ENCODE data around the gene SCAF4.
A peak's percentile ranks its signal among the peaks of the same experiment; 100 is the strongest.
"Not testable (repeated sequence)": the region's sequence is repeated elsewhere in the genome, so short reads cannot be mapped to it uniquely, and the experiment has no call there.

The SCAF4 gene

DNA sequence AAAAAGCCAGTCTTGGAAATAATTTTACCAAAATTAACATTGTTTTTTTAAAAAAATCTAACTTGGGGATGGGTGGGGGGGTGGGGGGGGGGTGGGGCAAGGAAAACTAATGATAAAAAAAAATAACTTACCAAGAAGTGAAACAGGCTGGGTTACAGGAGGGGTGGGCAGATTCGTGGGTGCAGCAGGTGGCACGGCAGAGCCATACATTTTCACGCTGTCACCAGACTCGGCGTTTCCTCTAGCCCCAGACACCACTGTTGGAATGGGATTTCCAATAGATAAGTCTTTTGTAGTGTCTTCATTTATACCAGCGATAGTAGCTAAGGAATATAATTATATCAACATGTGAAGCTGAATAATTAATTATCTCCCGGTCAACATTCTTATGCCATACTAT, 47.0 kb downstream of the SCAF4 start:
- intact Hi-C loops (cut with DNase I): no loop called here

DNA sequence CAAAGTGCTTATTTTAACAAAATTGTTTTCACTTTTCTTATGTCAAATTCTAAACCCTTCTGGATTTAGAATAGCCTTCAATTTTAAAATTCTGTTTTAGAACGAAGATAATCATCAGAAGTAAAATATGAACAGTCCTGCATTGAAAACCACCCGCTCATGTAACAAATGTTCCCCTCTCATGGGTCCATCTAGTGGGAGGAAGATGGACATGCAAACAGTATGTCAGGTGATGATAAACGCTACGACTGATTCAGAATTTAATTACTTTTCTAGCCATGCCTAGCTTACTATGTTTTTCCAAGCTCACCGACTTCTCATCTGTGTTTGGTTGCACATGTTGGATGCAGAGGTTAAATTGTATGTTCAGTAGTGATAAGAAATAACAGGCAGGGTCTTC, 48.9 kb downstream of the SCAF4 start:
- DNase-seq: no peak
- intact Hi-C loops (cut with DNase I): no loop called here

More for the DNA sequence above, 47.0 kb downstream of the SCAF4 start:
- no peak for DNase-seq

GRCh38 chr21:31682620-31683019, 49.3 kb downstream of the SCAF4 start:
- DNase-seq: no peak
- intact Hi-C loops (cut with DNase I): no loop called here

DNA sequence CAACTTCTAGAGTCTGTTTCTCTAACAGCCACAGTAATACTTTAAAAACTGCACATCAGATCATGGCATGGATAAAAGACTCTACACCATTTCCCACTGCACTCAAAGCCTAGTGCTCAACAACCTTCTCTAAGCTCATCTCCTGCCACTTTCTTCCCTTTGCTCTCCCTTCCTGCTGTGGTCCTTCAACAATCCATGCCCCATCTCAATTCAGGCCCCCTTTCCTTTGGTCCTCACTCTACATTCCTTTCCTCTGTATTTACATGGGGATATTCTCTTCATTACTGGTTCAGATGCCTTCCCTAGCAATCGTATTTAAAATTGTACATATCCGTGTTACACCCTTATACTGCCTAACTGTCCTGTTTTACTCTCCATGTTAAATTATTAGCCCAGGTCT, 53.4 kb downstream of the SCAF4 start:
- intact Hi-C loops (cut with DNase I): no loop called here
- no peak for DNase-seq

DNA sequence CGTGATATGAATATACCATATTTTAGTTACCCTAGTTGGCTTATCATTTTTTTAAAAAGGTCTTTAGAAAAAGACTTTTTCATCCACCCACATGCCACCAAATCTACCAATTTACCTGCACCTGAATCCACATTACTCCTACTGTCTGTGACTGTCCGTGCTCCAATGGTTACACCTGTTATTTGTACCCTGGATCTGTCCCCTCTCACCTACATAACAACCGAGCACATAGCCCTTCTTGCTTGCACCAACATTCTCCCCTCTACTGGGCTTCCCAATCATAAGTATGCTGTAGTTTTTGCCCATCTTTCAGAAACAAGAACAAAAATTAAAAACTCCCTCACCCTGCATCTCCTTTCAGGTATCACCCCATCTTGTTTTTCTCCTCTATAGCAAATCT, 54.9 kb downstream of the SCAF4 start:
- intact Hi-C loops (cut with DNase I): no loop called here

GRCh38 chr21:31675960-31676359, 56.0 kb downstream of the SCAF4 start:
- no peak for DNase-seq
- intact Hi-C loops (cut with DNase I): no loop called here

More for the DNA sequence above, 54.9 kb downstream of the SCAF4 start:
- no peak for DNase-seq

DNA sequence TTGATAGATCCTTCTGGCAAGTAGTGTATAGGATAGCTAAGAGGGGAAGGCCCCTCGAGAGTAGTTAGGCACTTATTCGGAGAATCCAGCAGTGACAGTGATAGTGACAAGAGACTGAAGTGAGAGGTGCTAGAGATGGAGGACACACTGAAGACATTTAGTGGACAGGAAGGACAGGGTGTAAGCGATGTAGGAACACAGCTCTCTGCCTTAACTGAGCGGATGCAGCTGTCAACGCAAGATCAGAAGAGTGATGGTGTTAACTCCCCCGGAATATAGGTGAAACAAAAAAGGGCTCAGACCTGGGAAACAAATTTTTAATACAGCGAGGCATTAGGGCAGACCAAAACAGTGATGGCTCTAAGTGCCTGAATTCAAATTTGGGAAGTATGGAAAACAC, 56.6 kb downstream of the SCAF4 start:
- intact Hi-C loops (cut with DNase I): no loop called here
- no peak for DNase-seq

DNA sequence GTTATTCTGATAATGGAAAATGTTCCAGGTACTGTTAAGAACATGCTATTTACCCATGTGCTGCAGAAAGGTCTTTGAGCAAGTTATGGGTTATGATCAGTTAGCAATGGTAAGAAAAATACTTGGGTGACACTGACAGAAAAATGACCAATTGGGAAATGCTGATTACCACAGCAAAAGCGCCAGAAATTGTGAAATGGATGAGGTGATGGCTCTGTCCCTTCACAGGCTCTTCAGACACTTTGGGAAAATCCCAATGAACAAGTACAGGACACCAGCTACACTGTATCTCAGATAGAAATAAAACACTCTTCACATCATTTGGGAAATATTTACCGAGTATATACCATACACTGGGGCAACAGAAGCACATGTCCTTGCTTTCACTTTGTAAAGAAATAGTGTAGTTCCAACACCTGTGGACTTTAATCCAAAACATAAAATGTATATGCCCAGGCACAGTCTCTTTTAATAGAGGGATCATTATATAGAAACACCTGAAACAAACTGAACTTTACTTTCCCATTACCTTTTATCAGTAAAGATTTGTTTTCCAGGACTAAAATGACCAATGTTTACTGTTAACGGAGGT, 58.5 kb downstream of the SCAF4 start:
- intact Hi-C loops (cut with DNase I): no loop called here
- no peak for DNase-seq

DNA sequence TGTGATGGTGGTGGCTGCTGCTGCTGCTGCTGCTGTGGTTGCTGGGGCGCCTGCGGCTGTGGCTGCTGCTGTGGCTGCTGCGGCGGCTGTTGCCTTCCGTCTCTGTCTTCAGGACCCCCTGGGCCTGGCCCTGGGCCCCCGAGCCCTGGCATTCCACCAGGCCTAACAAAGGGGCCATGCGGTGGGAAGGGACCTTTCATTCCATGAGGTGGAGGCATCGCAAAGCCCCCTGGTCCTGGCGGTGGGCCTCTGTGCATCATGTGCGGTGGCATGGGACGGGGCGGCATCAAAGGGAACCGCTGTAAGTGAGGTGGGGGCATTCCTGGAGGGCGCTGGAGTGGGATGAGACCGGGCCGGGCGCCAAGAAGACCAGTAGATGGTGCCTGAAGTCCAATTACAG, 60.0 kb downstream of the SCAF4 start:
- intact Hi-C loops (cut with DNase I): no loop called here
- no peak for DNase-seq

GRCh38 chr21:31671146-31671716, 60.7 kb downstream of the SCAF4 start:
- intact Hi-C loops (cut with DNase I): no loop called here
- DNase-seq: no peak

DNA sequence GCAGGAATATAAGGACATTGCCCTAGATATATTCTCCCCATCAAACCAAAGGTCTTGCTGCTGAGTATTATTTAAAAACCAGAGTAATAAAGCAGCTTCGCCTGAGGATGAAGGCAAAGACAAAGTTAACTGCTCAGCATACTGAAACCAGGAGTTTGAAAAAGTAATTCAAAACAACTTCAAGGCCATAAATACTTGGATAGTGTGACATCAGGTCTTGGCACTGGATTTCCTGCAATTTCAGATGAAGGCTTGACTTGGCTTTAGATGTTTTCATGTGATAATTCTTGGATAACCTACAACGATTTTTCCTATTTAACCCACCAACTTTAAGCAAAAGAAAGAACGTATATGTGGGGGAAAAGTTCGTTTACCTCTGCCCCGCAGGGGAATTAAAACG, 61.8 kb downstream of the SCAF4 start:
- no peak for DNase-seq
- intact Hi-C loops (cut with DNase I): no loop called here

- intact Hi-C loops (cut with DNase I): no loop called here
- DNase-seq: no peak
These were observed 63.0 kb downstream of the SCAF4 start for GRCh38 chr21:31668651-31669491.

- intact Hi-C loops (cut with DNase I): no loop called here
- no peak for DNase-seq
These were observed 64.3 kb downstream of the SCAF4 start for GRCh38 chr21:31667639-31668038.

DNA sequence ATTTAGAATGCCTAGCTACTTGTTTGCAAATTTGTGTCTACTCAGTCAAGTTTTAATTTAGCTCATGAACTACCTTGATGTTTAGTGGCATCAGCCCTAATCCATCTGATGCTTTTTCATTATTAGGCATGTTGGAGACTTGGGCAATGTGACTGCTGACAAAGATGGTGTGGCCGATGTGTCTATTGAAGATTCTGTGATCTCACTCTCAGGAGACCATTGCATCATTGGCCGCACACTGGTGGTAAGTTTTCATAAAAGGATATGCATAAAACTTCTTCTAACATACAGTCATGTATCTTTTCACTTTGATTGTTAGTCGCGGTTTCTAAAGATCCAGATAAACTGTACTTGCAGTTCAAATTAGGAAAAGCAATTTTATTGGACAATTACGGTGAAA, 64.8 kb downstream of the SCAF4 start:
- no peak for DNase-seq
- intact Hi-C loops (cut with DNase I): no loop called here

GRCh38 chr21:31666445-31667010, 65.4 kb downstream of the SCAF4 start:
- no peak for DNase-seq
- intact Hi-C loops (cut with DNase I): no loop called here

DNA sequence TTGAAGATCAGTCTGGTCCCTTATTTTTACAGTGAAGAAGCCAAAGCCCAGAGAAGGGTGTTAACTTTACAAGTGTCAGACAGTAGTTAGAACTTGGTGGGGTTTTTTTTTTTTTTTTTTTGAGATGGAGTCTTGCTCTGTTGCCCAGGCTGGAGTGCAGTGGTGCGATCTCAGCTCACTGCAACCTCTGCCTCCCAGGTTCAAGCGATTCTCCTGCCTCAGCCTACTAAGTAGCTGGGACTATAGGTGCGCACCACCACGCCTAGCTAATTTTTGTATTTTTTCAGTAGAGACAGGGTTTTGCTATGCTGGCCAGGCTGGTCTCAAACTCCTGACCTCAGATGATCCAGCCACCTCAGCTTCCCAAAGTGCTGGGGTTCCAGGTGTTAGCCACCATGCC, 66.0 kb downstream of the SCAF4 start:
- intact Hi-C loops (cut with DNase I): not testable (repeated sequence)

DNA sequence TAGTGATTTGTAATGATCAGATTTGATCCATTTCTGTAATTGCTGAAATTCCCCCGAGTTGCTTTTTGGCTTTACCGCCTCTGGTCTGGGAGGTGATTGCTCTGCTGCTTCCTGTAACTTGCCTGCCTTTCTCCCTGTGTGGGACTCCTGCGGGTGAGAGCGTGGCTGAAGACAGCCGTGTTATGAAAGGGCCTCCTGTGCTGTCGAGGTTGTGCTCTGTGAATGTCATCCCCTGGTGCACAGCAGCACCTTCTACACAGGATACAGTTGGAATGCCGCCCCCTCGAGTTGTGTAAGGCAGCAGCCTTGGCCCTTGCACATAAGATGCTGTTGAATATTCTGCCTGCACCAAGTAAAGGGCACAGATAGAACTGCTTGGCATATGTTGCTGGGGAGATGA, 66.5 kb downstream of the SCAF4 start:
- DNase-seq: peak; percentile 29 to 94 (median 72)
- intact Hi-C loops (cut with DNase I): no loop called here

More for the DNA sequence above, 66.0 kb downstream of the SCAF4 start:
- DNase-seq: not testable (repeated sequence)

DNA sequence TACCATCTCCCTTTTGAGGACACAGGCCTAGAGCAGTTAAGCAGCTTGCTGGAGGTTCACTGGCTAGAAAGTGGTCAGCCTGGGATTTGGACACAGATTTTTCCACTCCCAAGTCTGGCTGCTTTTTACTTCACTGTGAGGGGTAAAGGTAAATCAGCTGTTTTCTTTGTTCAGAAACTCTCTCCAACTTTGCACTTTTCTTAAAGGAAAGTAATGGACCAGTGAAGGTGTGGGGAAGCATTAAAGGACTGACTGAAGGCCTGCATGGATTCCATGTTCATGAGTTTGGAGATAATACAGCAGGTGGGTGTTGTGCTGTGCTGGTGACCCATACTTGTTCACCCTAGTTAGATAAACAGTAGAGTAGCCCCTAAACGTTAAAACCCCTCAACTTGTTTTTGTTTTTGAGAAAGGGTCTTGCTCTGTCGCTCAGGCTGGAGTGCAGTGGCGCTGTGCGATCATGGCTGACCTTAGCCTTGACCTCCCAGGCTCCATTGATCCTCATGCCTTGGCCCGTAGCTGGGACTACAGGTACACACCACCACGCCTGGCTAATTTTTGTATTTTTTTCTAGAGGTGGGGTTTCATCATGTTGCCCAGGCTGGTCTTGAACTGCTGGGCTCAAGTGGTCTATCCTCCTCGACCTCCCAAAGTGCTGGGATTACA, 68.2 kb downstream of the SCAF4 start:
- intact Hi-C loops (cut with DNase I): no loop called here
- no peak for DNase-seq

GRCh38 chr21:31660591-31660990, 71.3 kb downstream of the SCAF4 start:
- intact Hi-C loops (cut with DNase I): loop anchor here (2.0 kb wide), 1 partner anchor 72 kb away; the partner anchor contains the start of gene SCAF4
- DNase-seq: no peak

- peak in 5 of 42 donors; percentile 38 to 67 (median 53) for DNase-seq
These were observed 71.7 kb downstream of the SCAF4 start for GRCh38 chr21:31660259-31660565.

More at GRCh38 chr21:31660259-31660565, 71.7 kb downstream of the SCAF4 start:
- intact Hi-C loops (cut with DNase I): loop anchor here (2.0 kb wide), 1 partner anchor 73 kb away; the partner anchor contains the start of gene SCAF4
